G401.6 (cell line): ENCODE data around the gene KRTAP10-2.

Experiments
- FAIRE-seq: peaks from 2 replicates; lab custom pipeline; 2012; peaks lifted over from hg19 to GRCh38; lab: Jason Lieb, UNC

Gene KRTAP10-2

GRCh38 chr21:44539046-44539445 lies 12.3 kb downstream of the KRTAP10-2 start:
- FAIRE-seq: no peak

- FAIRE-seq: no peak
Measured at GRCh38 chr21:44537930-44538911, 13.1 kb downstream of the KRTAP10-2 start.

- no peak for FAIRE-seq
Measured at GRCh38 chr21:44535963-44536362, 15.3 kb downstream of the KRTAP10-2 start.

- FAIRE-seq: no peak
Measured at GRCh38 chr21:44534688-44535087, 16.6 kb downstream of the KRTAP10-2 start.

- no peak for FAIRE-seq
Measured at GRCh38 chr21:44533891-44534627, 17.2 kb downstream of the KRTAP10-2 start.

GRCh38 chr21:44533121-44533890 lies 18.0 kb downstream of the KRTAP10-2 start:
- FAIRE-seq: no peak

GRCh38 chr21:44532712-44533111 lies 18.6 kb downstream of the KRTAP10-2 start:
- no peak for FAIRE-seq

GRCh38 chr21:44531606-44532564 lies 19.4 kb downstream of the KRTAP10-2 start:
- no peak for FAIRE-seq

GRCh38 chr21:44530903-44531605 lies 20.3 kb downstream of the KRTAP10-2 start:
- no peak for FAIRE-seq

GRCh38 chr21:44530221-44530902 lies 20.9 kb downstream of the KRTAP10-2 start:
- no peak for FAIRE-seq

GRCh38 chr21:44529503-44530125 lies 21.7 kb downstream of the KRTAP10-2 start:
- no peak for FAIRE-seq

- FAIRE-seq: no peak
Measured at GRCh38 chr21:44529011-44529421, 22.3 kb downstream of the KRTAP10-2 start.

- FAIRE-seq: no peak
Measured at GRCh38 chr21:44528634-44528995, 22.7 kb downstream of the KRTAP10-2 start.

GRCh38 chr21:44527983-44528633 lies 23.2 kb downstream of the KRTAP10-2 start:
- FAIRE-seq: no peak

GRCh38 chr21:44527156-44527982 lies 23.9 kb downstream of the KRTAP10-2 start:
- FAIRE-seq: no peak

GRCh38 chr21:44526096-44526997 lies 25.0 kb downstream of the KRTAP10-2 start:
- no peak for FAIRE-seq
